Suprapubic skin (tissue), 3 donors: ENCODE measurements around the gene OMG.

Experiments used
- POLR2A ChIP-seq, 2 donors: fragments of 450-650 bp; IDR thresholded peaks; one replicate each; pipeline ENCODE4 v1.6.1; 2017; ENCODE audit warnings: antibody characterized with exemption in 2 of 2, mild to moderate bottlenecking in 2 of 2, moderate library complexity in 2 of 2
- TF ChIP-seq, protein P1 (sequence below), 2 donors: fragments of 200-600 bp in 1 of 2; fragments of 450-650 bp in 1 of 2; sonication (generic) in 1 of 2; IDR thresholded peaks; one replicate each; pipeline ENCODE4 v1.5.1; 2016 to 2019; ENCODE audit warnings: antibody characterized with exemption in 2 of 2, mild to moderate bottlenecking in 1 of 2, moderate library complexity in 1 of 2

DNA sequence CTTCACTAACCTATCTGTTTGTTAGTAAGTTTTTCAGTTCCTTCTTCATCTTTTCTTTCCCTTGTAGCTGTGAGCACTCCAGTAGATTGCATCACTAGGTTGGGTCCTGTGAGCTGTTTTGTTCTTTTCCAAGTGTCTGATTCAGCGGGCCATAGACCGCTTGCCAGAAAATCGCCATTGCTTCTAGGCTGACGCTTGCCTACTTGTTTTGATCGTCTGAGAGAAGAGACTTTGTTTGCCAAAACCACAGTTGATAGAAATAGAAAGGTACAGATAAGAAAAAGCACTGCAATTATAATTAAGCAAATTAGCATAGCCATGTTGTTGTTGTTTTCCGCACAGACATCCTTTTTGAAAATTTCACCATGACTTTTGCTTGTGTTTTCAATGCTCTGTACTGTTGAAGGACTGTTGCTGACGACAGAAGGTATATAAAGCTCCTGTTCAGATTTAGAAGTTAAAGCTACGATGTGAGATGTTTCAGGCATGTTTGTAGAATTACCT, 21.3 kb upstream of the OMG start:
- TF ChIP-seq, protein P1, sequence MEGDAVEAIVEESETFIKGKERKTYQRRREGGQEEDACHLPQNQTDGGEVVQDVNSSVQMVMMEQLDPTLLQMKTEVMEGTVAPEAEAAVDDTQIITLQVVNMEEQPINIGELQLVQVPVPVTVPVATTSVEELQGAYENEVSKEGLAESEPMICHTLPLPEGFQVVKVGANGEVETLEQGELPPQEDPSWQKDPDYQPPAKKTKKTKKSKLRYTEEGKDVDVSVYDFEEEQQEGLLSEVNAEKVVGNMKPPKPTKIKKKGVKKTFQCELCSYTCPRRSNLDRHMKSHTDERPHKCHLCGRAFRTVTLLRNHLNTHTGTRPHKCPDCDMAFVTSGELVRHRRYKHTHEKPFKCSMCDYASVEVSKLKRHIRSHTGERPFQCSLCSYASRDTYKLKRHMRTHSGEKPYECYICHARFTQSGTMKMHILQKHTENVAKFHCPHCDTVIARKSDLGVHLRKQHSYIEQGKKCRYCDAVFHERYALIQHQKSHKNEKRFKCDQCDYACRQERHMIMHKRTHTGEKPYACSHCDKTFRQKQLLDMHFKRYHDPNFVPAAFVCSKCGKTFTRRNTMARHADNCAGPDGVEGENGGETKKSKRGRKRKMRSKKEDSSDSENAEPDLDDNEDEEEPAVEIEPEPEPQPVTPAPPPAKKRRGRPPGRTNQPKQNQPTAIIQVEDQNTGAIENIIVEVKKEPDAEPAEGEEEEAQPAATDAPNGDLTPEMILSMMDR (IDR thresholded peaks at IDR 0.05): no peak
- no peak for TF ChIP-seq POLR2A (IDR thresholded peaks at IDR 0.05)
